HG03571 (cell line): ENCODE results near the gene GBF1.

Experiments used
- ATAC-seq: cut with Tn5 transposase; IDR thresholded peaks from one replicate; pipeline ENCODE4 v1.9.1; 2021; ENCODE audit not compliant: unreplicated experiment

The GBF1 gene

GRCh38 chr10:102262744-102263370, 17.5 kb downstream of the GBF1 start:
- ATAC-seq, result no peak

GRCh38 chr10:102264371-102264770, 19.0 kb downstream of the GBF1 start:
- no peak for ATAC-seq

- no peak for ATAC-seq
These were observed 21.3 kb downstream of the GBF1 start for GRCh38 chr10:102266670-102267069.

- ATAC-seq, result no peak
These were observed 22.4 kb downstream of the GBF1 start for GRCh38 chr10:102267748-102268147.

- ATAC-seq, result no peak
These were observed 23.1 kb downstream of the GBF1 start for GRCh38 chr10:102268375-102268888.

GRCh38 chr10:102269017-102269416, 23.7 kb downstream of the GBF1 start:
- no peak for ATAC-seq

- ATAC-seq, result no peak
These were observed 28.7 kb downstream of the GBF1 start for GRCh38 chr10:102274062-102274461.

- no peak for ATAC-seq
These were observed 30.0 kb downstream of the GBF1 start for GRCh38 chr10:102275343-102275742.

- ATAC-seq, result no peak
These were observed 33.8 kb downstream of the GBF1 start for GRCh38 chr10:102279104-102279503.

- ATAC-seq, result no peak
These were observed 35.2 kb downstream of the GBF1 start for GRCh38 chr10:102280397-102281101.

GRCh38 chr10:102281102-102281487, 35.8 kb downstream of the GBF1 start:
- ATAC-seq, result no peak

- no peak for ATAC-seq
These were observed 38.2 kb downstream of the GBF1 start for GRCh38 chr10:102283488-102283887.

GRCh38 chr10:102283890-102284289, 38.6 kb downstream of the GBF1 start:
- ATAC-seq, result no peak

GRCh38 chr10:102284531-102284930, 39.2 kb downstream of the GBF1 start:
- no peak for ATAC-seq

- no peak for ATAC-seq
These were observed 39.8 kb downstream of the GBF1 start for GRCh38 chr10:102285133-102285532.

- ATAC-seq, result no peak
These were observed 40.9 kb downstream of the GBF1 start for GRCh38 chr10:102286216-102286615.

- ATAC-seq, result no peak
These were observed 42.2 kb downstream of the GBF1 start for GRCh38 chr10:102287538-102287937.

GRCh38 chr10:102287991-102288390, 42.7 kb downstream of the GBF1 start:
- no peak for ATAC-seq

GRCh38 chr10:102289356-102289755, 44.0 kb downstream of the GBF1 start:
- no peak for ATAC-seq

- no peak for ATAC-seq
These were observed 44.5 kb downstream of the GBF1 start for GRCh38 chr10:102289840-102290239.

- ATAC-seq, result no peak
These were observed 46.0 kb downstream of the GBF1 start for GRCh38 chr10:102291221-102291905.

GRCh38 chr10:102297101-102297500, 51.8 kb downstream of the GBF1 start:
- no peak for ATAC-seq
